ENCODE measurements around the gene UBTF. TPM values are rescaled to one million over a fixed set of nuclear protein-coding genes. Genes with fewer than 3 reads are reported as not detected.

The UBTF gene
- total and polyA plus RNA-seq, 9 of the 15 experiments (the other 6 are each of a cell fraction or from before 2014, with no cell fraction given): 1.2 to 113 (median 83.6) TPM

DNA sequence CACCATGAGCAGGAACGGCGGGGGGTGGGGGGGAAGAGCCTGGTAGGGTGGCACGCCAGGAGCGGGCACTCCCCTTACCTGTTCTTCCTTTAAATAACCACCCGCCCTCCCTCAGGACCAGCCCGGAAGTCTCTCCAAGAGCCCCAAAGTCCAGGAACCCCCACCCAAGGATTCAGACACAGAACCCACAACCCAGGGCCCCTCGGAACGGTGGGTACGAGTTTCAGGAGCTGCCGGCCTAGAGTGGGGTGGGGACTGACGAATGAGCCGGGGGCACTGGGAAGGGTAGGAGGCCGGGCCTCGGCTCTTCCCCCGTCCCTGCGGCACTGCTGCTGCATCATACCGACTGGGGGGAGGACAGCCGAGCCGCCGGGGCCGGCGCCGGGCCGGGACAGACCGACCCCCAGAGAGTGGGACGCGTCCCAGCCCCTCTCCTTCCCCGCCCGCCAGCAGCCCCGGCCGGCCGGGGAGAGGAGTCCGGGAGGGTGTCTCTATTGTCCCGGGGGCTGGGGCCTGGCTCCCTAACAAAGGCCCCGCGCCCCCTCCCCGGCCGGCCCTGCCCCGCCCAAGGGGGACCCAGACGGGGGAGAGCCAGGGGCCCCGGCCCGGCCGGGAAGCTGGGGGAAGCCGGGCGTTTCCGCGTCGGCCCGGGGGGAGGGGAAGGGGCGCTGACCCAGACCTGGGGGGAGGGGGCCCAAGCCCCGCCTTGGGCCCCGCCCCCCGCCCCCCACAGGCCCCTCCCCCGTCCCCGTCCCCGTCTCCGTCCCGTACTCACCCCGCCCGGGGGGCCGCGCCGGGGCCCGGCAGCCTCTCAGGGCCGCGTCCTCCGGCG lies 20.5 kb downstream of the UBTF start (continued):
- TF ChIP-seq SIN3A (IDR thresholded peaks at IDR 0.05; ENCODE audit: borderline replicate concordance in 2 of 2, control insufficient read depth in 1 of 2, low read depth in 2 of 2, low read length in 2 of 2) (peak in 1 of 2 experiments; percentile 5; a peak in 1 of 4 replicates), WHSC1 (IDR thresholded peaks at IDR 0.05; ENCODE audit: low read length) (no peak), TAF15 (IDR thresholded peaks at IDR 0.05; ENCODE audit: low read depth, low read length) (no peak), SIRT6 (IDR thresholded peaks at IDR 0.05; ENCODE audit: low read depth, low read length) (no peak), CAMTA2 (CRISPR knock-in tag; conservative IDR thresholded peaks at IDR 0.05) (no peak), HDAC1 (IDR thresholded peaks at IDR 0.05) (no peak), CEBPG (CRISPR knock-in tag; IDR thresholded peaks at IDR 0.05) (no peak), CEBPG (tag; conservative IDR thresholded peaks at IDR 0.05 in 1 of 2, IDR thresholded peaks at IDR 0.05 in 1 of 2) (no peak), ZNF134 (CRISPR knock-in tag; conservative IDR thresholded peaks at IDR 0.05) (no peak), ZNF444 (CRISPR knock-in tag; IDR thresholded peaks at IDR 0.05) (peak; percentile 86; the same call in 1 of the 2 replicates), ELF1 (tag; IDR thresholded peaks at IDR 0.05) (peak; percentile 56; the same call in 1 of the 2 replicates), RHOXF2B (CRISPR knock-in tag; conservative IDR thresholded peaks at IDR 0.05) (no peak), GATAD2B (IDR thresholded peaks at IDR 0.05; ENCODE audit: borderline replicate concordance) (no peak), KAT8 (IDR thresholded peaks at IDR 0.05; ENCODE audit: low read depth) (no peak), ELF4 (CRISPR knock-in tag; IDR thresholded peaks at IDR 0.05) (0 out of 2 replicates have a peak, but pooled peaks have one; percentile 23), ZNF507 (tag; conservative IDR thresholded peaks at IDR 0.05) (no peak), ZBTB8A (IDR thresholded peaks at IDR 0.05; ENCODE audit: partially characterized antibody) (no peak), JUND (IDR thresholded peaks at IDR 0.05; ENCODE audit: borderline replicate concordance, low read depth, low read length) (no peak), JUND (tag; IDR thresholded peaks at IDR 0.05; ENCODE audit: borderline replicate concordance, low read depth, low read length) (no peak), ZKSCAN8 (CRISPR knock-in tag; IDR thresholded peaks at IDR 0.05) (no peak), ZNF354B (CRISPR knock-in tag; IDR thresholded peaks at IDR 0.05) (no peak), STAT5B (CRISPR knock-in tag; IDR thresholded peaks at IDR 0.05) (no peak), RFX1 (IDR thresholded peaks at IDR 0.05) (no peak), YY1 (IDR thresholded peaks at IDR 0.05; ENCODE audit: borderline replicate concordance in 1 of 3, control insufficient read depth in 1 of 3, extremely low read depth in 1 of 3, insufficient read depth in 3 of 3, insufficient read length in 1 of 3, insufficient replicate concordance in 2 of 3, low read depth in 1 of 3, low read length in 2 of 3) (peak in 1 of 3 experiments; percentile 7)
- TF ChIP-seq, protein P1, sequence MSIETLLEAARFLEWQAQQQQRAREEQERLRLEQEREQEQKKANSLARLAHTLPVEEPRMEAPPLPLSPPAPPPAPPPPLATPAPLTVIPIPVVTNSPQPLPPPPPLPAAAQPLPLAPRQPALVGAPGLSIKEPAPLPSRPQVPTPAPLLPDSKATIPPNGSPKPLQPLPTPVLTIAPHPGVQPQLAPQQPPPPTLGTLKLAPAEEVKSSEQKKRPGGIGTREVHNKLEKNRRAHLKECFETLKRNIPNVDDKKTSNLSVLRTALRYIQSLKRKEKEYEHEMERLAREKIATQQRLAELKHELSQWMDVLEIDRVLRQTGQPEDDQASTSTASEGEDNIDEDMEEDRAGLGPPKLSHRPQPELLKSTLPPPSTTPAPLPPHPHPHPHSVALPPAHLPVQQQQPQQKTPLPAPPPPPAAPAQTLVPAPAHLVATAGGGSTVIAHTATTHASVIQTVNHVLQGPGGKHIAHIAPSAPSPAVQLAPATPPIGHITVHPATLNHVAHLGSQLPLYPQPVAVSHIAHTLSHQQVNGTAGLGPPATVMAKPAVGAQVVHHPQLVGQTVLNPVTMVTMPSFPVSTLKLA (conservative IDR thresholded peaks at IDR 0.05): peak in 1 of 2 experiments; percentile 17; a peak in 1 of 4 replicates

Measured in K562 (cell line).